HCT116 (cell line): ENCODE results near the gene NCSTN. TPM values are rescaled to one million over a fixed set of nuclear protein-coding genes. Genes with fewer than 3 reads are reported as not detected.

Source experiments
- ATAC-seq: fragments of 200-7000 bp; cut with Tn5 transposase; 2 replicates; pipeline ENCODE4 v1.9.1; 2020; ENCODE audit warnings: mild to moderate bottlenecking, moderate library complexity
- BruUV-seq: library from RNA; stranded (reverse); fragments of 400-500 nt; replicated peaks from 2 replicates; lab custom pipeline; 2021; lab: Mats Ljungman, UMichigan
- CTCF ChIA-PET: fragments of 300-600 bp; sonication (Branson Sonifier 250); formaldehyde crosslinking; loops from one replicate; lab custom pipeline; 2021; ENCODE audit warnings: antibody characterized with exemption; lab: Charles Lee
- POLR2A ChIA-PET: fragments of 300-600, 350-600 bp; sonication (Branson Sonifier 250); formaldehyde crosslinking; loops from one replicate; lab custom pipeline; 2021; ENCODE audit warnings: antibody characterized with exemption; lab: Charles Lee
- RAD21 ChIA-PET, 2 experiments: fragments of 300-600 bp; sonication (Branson Sonifier 250); formaldehyde crosslinking; loops; one replicate each; lab custom pipeline; 2023; ENCODE audit warnings: low total read pairs in 2 of 2; ENCODE audit not compliant: uncharacterized antibody in 2 of 2, unreplicated experiment in 2 of 2, low non-redundant PET in 1 of 2; lab: Charles Lee
- DNase-seq: peaks from one replicate; pipeline ENCODE4 v3.0.0-alpha.2; 2010; ENCODE audit warnings: low read depth, low spot score
- H2AFZ ChIP-seq: fragments of 200-600 bp; shearing (Covaris generic), sonication (generic); 2 replicates; pipeline ENCODE4 v1.6.1; 2017; ENCODE audit warnings: low read depth, mixed run types, mixed read lengths, antibody characterized with exemption, low read length; ENCODE audit not compliant: poor library complexity, severe bottlenecking
- H3K27ac ChIP-seq: 2 replicates; pipeline ENCODE4 v1.5.1; 2012; ENCODE audit warnings: low read depth, low read length
- H3K27me3 ChIP-seq: fragments of 200-600 bp; sonication (generic); 2 replicates; pipeline ENCODE4 v1.6.1; 2016; ENCODE audit warnings: mixed run types, low read length, mixed read lengths; ENCODE audit not compliant: insufficient read depth
- H3K36me3 ChIP-seq, 2 experiments: fragments of 200-500 bp in 1 of 2; fragments of 200-600 bp in 1 of 2; sonication (Bioruptor generic) in 1 of 2; sonication (generic) in 1 of 2; 2 replicates each; pipeline versions ENCODE4 v1.5.1 to v1.6.1; 2014 to 2016; ENCODE audit warnings: low read length in 2 of 2, inconsistent platforms in 1 of 2, mixed read lengths in 1 of 2, mixed run types in 1 of 2; ENCODE audit not compliant: insufficient read depth in 2 of 2, control insufficient read depth in 1 of 2
- H3K4me1 ChIP-seq, 2 experiments: fragments of 200-600 bp in 1 of 2; sonication (generic) in 1 of 2; 2 replicates each; pipeline versions ENCODE4 v1.5.1 to v1.6.1; 2012 to 2017; ENCODE audit warnings: low read length in 2 of 2, inconsistent platforms in 1 of 2, mild to moderate bottlenecking in 1 of 2, mixed read lengths in 1 of 2, mixed run types in 1 of 2, moderate library complexity in 1 of 2; ENCODE audit not compliant: insufficient read depth in 2 of 2, control insufficient read depth in 1 of 2
- H3K4me2 ChIP-seq: fragments of 200-600 bp; sonication (generic); 2 replicates; pipeline ENCODE4 v1.6.1; 2017; ENCODE audit warnings: mixed run types, low read length, mixed read lengths
- H3K4me3 ChIP-seq, 2 experiments: fragments of 200-600 bp in 1 of 2; sonication (generic) in 1 of 2; replicated peaks in 1 of 2; 2 replicates each; pipeline ENCODE4 v1.5.1; 2011 to 2016; ENCODE audit warnings: low read length in 2 of 2, control low read depth in 1 of 2, low read depth in 1 of 2, mild to moderate bottlenecking in 1 of 2, mixed read lengths in 1 of 2, mixed run types in 1 of 2
- H3K79me2 ChIP-seq: fragments of 200-600 bp; sonication (generic); 2 replicates; pipeline ENCODE4 v1.6.1; 2017; ENCODE audit warnings: mild to moderate bottlenecking, mixed run types, low read length, moderate library complexity, mixed read lengths; ENCODE audit not compliant: insufficient read depth
- H3K9ac ChIP-seq: fragments of 200-600 bp; sonication (generic); 2 replicates; pipeline ENCODE4 v1.6.1; 2016; ENCODE audit warnings: low read length, mixed read lengths
- H3K9me2 ChIP-seq: fragments of 200-600 bp; sonication (generic), shearing (Covaris generic); 2 replicates; pipeline ENCODE4 v1.6.1; 2017; ENCODE audit warnings: mixed run types, mild to moderate bottlenecking, moderate library complexity; ENCODE audit not compliant: insufficient read depth
- H3K9me3 ChIP-seq, 2 experiments: fragments of 200-500 bp in 1 of 2; fragments of 200-600 bp in 1 of 2; sonication (Bioruptor generic) in 1 of 2; sonication (generic) in 1 of 2; 2 replicates each; pipeline ENCODE4 v1.6.1; 2014 to 2017; ENCODE audit warnings: low read length in 2 of 2, mixed read lengths in 2 of 2, inconsistent platforms in 1 of 2, low read depth in 1 of 2, mild to moderate bottlenecking in 1 of 2, mixed run types in 1 of 2, moderate library complexity in 1 of 2; ENCODE audit not compliant: control insufficient read depth in 1 of 2, insufficient read depth in 1 of 2
- H4K20me1 ChIP-seq: fragments of 200-600 bp; sonication (generic), shearing (Covaris generic); 2 replicates; pipeline ENCODE4 v1.6.1; 2017; ENCODE audit warnings: mixed run types, mild to moderate bottlenecking, moderate library complexity; ENCODE audit not compliant: insufficient read depth
- CEBPB ChIP-seq: IDR thresholded peaks from 2 replicates; pipeline ENCODE4 v1.6.1; 2012; ENCODE audit warnings: low read depth
- CTCF ChIP-seq, 3 experiments: fragments of 200-600 bp in 1 of 3; sonication (generic) in 1 of 3; IDR thresholded peaks in 2 of 3; conservative IDR thresholded peaks in 1 of 3; 2 replicates each; pipeline ENCODE4 v1.5.1; 2012 to 2017; ENCODE audit warnings: low read depth in 2 of 3, low read length in 2 of 3, antibody characterized with exemption in 1 of 3, borderline replicate concordance in 1 of 3, control low read depth in 1 of 3, mild to moderate bottlenecking in 1 of 3, mixed read lengths in 1 of 3, mixed run types in 1 of 3, moderate library complexity in 1 of 3; ENCODE audit not compliant: insufficient read depth in 1 of 3
- EZH2 ChIP-seq: fragments of 200-600 bp; sonication (generic); IDR thresholded peaks from 2 replicates; pipeline ENCODE4 v1.6.1; 2017; ENCODE audit warnings: antibody characterized with exemption, mixed run types
- EZH2phosphoT487 ChIP-seq: fragments of 200-600 bp; IDR thresholded peaks from 2 replicates; pipeline ENCODE4 v1.6.1; 2018; ENCODE audit warnings: antibody characterized with exemption, borderline replicate concordance
- FOSL1 ChIP-seq: IDR thresholded peaks from 2 replicates; pipeline ENCODE4 v1.6.1; 2012; ENCODE audit warnings: low read depth
- JUND ChIP-seq: IDR thresholded peaks from 2 replicates; pipeline ENCODE4 v1.6.1; 2012
- POLR2AphosphoS5 ChIP-seq: IDR thresholded peaks from 2 replicates; pipeline ENCODE4 v1.6.1; 2011; ENCODE audit warnings: mild to moderate bottlenecking, low read depth, low read length, moderate library complexity
- SRF ChIP-seq: IDR thresholded peaks from 2 replicates; pipeline ENCODE4 v1.6.1; 2012; ENCODE audit warnings: low read depth
- TCF7L2 ChIP-seq: IDR thresholded peaks from 2 replicates; pipeline ENCODE4 v1.7.0; 2011; ENCODE audit warnings: borderline replicate concordance, inconsistent platforms; ENCODE audit not compliant: insufficient read depth, insufficient read length; ENCODE audit errors: extremely low read depth
- YY1 ChIP-seq: IDR thresholded peaks from 2 replicates; pipeline ENCODE4 v1.6.1; 2011; ENCODE audit warnings: low read length, low read depth, moderate library complexity, mild to moderate bottlenecking; ENCODE audit not compliant: insufficient replicate concordance; ENCODE audit errors: extremely low read depth
- ZBTB33 ChIP-seq: IDR thresholded peaks from 2 replicates; pipeline ENCODE4 v1.6.1; 2011; ENCODE audit warnings: mild to moderate bottlenecking, low read length, moderate library complexity; ENCODE audit not compliant: insufficient replicate concordance; ENCODE audit errors: extremely low read depth
- ZNF274 ChIP-seq: fragments of 200-500 bp; sonication (Bioruptor generic); IDR thresholded peaks from 2 replicates; pipeline ENCODE4 v1.6.1; 2014; ENCODE audit warnings: mild to moderate bottlenecking, low read depth, low read length, inconsistent platforms
- intact Hi-C: fragments of 100-400 bp; cut with micrococcal nuclease; formaldehyde crosslinking; loops from 2 replicates; pipeline ENCODE4 v1.10.0; 2022
- total RNA-seq: library from RNA; stranded (reverse); gene quantifications from one replicate; pipeline ENCODE4 v1.2.1, GENCODE V29; 2021; ENCODE audit not compliant: unreplicated experiment

NCSTN gene
- total RNA-seq, 1 experiment from 2014 or later: 68.4 TPM

GRCh38 chr1:160362168-160362957 is 19.2 kb downstream of the NCSTN start:
- Histone ChIP-seq H3K79me2 (no peaks in the 10 kb centered on the region), H3K4me3 (no peak overlapping the region), H3K4me2 (no peak overlapping the region), H2AFZ (no peak overlapping the region), H3K9ac (no peak overlapping the region), H3K27me3 (no peaks in the 10 kb centered on the region), H3K4me1 (no peaks in the 10 kb centered on the region), H3K9me3 (no peaks in the 10 kb centered on the region), H3K27ac (no peak overlapping the region), H3K9me2 (no peaks in the 10 kb centered on the region), H3K36me3 (no peaks in the 10 kb centered on the region; a peak in 1 of 4 replicates), H4K20me1 (no peaks in the 10 kb centered on the region)
- ChIA-PET POLR2A (no interaction called here), RAD21 (no interaction called here), CTCF (interaction anchor here (0.9 to 1.8 kb wide), 2 partner anchors 14 to 169 kb away, joined by 3 to 6 read pairs; no protein-coding TSS in a partner anchor)
- no peak for DNase-seq
- BruUV-seq: no TSS peak
- no peak for TF ChIP-seq CTCF (IDR thresholded peaks at IDR 0.05 in 2 of 3, conservative IDR thresholded peaks at IDR 0.05 in 1 of 3; ENCODE audit: borderline replicate concordance in 1 of 3, insufficient read depth in 1 of 3, low read depth in 2 of 3, low read length in 2 of 3)
- TF ChIP-seq FOSL1: no peak
- TF ChIP-seq EZH2phosphoT487: no peak
- TF ChIP-seq CEBPB: no peak
- TF ChIP-seq ZNF274: no peak
- no peak for TF ChIP-seq YY1
- no peak for TF ChIP-seq ZBTB33
- no peak for TF ChIP-seq SRF
- no peak for TF ChIP-seq POLR2AphosphoS5
- TF ChIP-seq JUND: no peak
- TF ChIP-seq EZH2: no peak
- no peak for TF ChIP-seq TCF7L2
- intact Hi-C loops: no loop called here
- ATAC-seq: no peak
